ENCODE measurements around the gene CDH3.

Gene CDH3

GRCh38 chr16:68644715-68645493 lies at the start of gene CDH3:
TSS of gene CDH3 (plus strand) at chr16:68645310. CDS start at chr16:68645380, 70 bp downstream.
- peak; percentile 66 for DNase-seq

GRCh38 chr16:68596266-68596665 lies 48.8 kb upstream of the CDH3 start:
- DNase-seq: no peak

DNA sequence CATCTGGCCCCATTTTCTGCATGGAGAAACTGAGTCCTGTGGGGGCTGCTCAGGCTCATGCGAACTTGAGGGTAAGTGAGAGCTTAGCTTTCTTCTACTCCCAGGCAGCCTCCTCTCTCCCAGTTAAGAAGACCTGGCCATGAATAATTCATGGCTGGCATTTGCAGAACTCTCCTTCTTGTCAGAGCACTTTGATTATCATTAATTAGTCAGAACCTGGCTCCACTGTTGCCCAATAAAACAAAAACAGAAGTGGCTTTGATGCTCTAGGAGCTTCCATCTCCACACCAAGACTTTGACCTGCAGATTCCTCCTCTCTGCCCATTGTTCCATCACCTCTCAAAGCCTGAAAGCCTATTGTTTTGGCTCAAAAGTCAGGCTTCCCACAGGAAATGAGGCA lies 45.5 kb upstream of the CDH3 start:
- DNase-seq: no peak

GRCh38 chr16:68605746-68606145 lies 39.4 kb upstream of the CDH3 start:
- no peak for DNase-seq

DNA sequence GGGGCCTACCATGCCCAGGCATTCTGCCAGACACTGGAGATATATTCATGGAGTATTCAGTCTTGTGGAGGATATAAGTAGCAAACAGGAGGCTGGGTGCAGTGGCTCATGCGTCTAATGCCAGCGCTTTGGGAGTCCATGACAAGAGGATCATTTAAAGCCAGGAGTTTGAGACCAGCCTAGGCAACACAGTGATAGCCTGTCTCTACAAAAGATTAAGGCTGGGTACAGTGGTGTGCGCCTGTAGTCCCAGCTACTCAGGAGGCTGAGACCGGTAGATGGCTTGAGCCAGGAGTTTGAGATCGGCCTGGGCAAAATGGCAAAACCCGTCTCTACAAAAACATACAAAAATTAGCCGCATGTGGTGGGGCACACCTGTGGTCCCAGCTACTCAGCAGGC lies 37.7 kb upstream of the CDH3 start:
- no peak for DNase-seq

GRCh38 chr16:68608330-68608729 lies 36.8 kb upstream of the CDH3 start:
- no peak for DNase-seq

DNA sequence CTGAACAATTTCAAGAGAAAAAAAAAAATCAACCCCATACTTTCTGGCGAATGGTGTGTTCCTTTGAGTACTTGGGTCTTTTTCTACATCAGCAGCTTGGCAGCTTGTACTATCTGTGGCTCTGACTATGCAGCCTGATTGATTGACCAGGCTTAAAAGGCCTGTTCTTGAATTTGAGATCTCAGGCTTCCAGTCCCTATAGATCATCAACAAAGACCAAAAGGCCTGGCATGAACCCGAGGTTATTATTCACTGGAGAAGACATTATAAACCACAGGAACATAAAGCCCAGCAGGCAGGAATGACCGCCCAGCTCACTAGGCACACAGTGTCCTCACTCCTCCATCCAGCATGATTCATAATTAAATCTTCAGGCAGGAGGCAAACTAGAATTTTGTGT lies 32.1 kb upstream of the CDH3 start:
- DNase-seq: no peak

- DNase-seq: no peak
Observed at GRCh38 chr16:68617734-68618133, 27.4 kb upstream of the CDH3 start.

GRCh38 chr16:68626557-68626956 lies 18.6 kb upstream of the CDH3 start:
- DNase-seq: no peak

- DNase-seq: no peak
Observed at GRCh38 chr16:68627951-68628425, 17.1 kb upstream of the CDH3 start.

- DNase-seq: no peak
Observed at GRCh38 chr16:68629351-68629910, 15.7 kb upstream of the CDH3 start.

DNA sequence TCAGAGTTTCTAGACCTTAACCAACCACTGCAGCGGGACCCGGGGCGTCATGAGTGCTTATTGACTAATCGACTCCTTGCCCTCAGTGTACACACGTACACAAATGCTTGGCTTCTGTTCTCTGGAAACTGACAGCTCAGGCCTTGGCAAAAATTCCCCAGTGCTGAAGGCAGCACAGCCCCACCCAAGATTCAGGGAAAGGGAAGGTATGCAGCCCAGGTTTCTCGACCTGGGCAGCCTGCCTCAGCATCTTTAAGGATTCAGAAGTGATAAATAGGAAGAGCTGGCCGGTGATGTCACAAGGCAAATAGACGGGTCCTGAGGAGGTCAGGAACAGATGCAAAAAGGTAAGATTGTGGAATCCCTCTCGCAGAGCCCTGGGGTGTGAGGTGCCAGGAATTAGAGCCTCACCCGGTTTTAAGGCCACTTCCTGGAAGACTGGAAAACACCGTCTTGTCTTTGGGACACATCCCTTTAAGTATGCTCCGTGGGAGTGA lies 9.0 kb upstream of the CDH3 start:
- DNase-seq: no peak

DNA sequence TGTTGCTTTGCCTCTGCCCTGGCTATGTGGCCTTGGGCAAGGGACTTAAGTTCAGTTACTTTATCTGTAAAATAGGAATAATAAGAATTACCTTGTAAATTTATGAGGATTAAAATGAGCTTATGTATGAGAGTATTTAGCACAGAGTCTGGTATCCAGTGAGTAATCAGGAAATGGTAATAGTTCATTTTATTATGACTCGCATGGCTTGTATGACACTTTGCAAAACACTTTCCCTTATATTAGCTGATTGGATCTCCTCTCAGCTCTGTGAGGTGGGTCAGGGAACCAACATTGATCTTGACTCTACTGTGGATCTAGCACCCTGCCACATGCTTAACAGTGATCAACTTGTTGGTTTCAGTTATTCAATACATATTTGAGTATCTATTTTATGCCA lies 8.3 kb upstream of the CDH3 start:
- no peak for DNase-seq

GRCh38 chr16:68640972-68641371 lies 4.1 kb upstream of the CDH3 start:
- no peak for DNase-seq

- DNase-seq: no peak
Observed at GRCh38 chr16:68642047-68642435, 3.1 kb upstream of the CDH3 start.

DNA sequence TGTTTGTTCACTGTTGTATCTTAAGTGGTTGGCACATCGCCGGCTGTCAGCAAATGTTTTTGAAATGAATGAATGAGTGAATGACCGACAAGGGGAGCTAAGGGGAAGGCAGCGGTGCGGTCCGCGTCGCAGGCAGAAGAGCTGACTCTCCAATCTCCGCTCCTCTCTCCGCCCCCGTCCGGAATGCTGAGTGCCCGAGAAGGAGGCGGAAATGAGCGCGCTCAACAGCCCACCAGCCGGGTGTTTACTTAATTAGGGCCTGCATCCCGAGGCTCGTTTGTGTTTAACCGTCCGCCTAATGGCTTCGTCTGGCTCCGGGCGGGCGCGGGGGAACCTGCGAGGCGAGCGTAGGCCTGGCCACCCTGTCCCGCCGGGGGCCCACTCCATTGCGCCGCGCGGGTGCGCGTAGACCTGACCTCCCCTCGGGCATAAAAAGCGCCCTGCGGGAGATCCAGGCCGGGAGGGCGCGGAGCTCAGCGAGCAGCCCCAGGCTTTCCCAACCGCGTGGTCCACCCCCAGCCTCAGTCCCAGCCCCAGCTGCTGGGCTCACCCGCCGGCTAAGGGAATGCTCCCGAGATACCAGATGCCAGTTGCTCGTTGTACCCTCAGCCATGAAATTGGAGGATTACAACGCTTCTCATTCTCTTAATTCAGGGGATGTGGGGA lies 2.5 kb upstream of the CDH3 start:
- peak; percentile 42 for DNase-seq

DNA sequence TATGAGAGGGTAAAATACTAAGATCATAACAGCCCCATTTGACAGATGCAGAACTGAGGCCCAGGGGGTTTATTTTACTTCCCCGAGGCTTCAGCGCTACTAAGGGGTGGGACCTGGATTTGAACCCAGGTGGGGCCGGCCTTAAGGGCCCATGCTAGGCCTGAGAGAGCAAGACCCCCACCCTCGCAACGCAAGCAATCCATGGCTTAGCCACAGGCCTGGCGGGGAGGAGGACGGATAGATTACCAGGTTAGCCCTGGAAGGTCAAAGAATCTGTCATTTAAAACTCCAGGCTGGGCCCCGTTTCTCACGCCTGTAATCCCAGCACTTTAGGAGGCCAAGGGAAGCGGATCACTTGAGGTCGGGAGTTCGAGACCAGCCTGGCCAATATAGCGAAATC lies 1.9 kb upstream of the CDH3 start:
- no peak for DNase-seq

DNA sequence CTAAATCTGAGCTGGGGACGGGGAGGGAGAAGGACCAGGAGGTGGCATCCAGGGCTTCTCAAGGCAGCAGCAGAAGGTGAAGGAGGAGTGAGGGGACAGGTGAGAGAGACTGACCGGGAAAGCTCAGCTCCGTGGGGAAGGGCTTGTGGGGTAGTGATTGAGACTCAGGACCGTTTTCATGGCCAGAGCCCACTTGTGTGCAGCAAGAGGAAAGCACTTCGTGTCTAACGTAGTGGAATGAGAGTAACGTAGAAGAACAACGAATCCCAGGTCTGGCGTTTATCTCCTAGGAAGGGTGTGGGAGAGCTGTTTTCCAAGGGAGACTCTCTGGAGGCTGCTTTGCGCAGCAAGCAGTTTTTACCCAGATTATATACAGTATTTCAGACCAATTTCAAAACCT lies 1.3 kb upstream of the CDH3 start:
- no peak for DNase-seq

GRCh38 chr16:68644296-68644695 lies 814 bp upstream of the CDH3 start:
- DNase-seq: peak; percentile 4

- DNase-seq: peak; percentile 3
Observed at GRCh38 chr16:68645494-68646388, 631 bp downstream of the CDH3 start.

GRCh38 chr16:68646953-68647659 lies 2.0 kb downstream of the CDH3 start:
- no peak for DNase-seq

DNA sequence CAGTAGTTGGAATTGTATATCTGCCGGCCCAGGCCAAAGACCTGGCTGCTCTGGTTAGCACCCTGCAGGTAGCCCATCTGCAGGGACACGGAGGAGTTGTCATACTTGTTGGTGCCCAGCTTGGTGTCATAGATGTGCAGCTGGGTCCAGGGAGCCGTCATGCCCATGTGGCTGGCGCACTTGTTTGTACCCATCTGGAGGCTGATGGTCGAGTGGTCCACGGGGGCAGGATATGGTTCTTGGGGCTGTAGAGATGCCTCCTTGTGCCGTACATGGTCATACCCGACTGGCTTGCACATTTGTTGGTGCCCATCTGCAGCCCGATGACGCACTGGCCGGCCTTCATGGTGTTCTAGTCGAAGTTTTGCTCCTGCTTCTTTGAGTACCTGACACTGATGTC lies 6.0 kb downstream of the CDH3 start:
- DNase-seq: no peak
